ENCODE measurements around the gene KSR2.

The KSR2 gene

DNA sequence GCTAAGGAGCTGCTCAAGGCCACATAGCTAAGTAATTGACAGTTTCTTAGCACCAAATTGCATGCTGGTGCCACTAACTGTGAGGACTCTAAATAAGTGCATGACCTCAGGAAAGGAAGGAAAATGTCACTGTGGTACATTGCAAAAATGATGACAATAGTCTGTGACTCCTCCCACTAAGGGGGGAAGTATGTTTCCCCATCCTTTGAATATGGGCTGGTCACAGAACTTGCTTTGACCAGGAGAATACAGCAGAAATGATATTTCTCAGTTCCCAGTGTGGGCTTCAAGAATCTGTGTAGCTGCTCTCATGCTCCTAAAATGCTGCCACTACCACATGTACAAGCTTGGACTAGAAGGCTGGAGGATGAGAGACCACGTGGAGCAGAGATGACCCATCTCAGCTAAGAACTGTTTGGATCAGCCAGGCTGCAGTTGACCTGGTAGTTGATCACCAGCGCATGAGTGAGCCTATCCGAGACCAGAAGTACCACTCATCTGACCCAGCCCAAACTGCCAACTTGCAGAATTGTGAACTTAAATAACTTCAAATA, 565.1 kb downstream of the KSR2 start:
- no peak for DNase-seq (ENCODE audit: low read depth)

Data from amniotic epithelial cell (primary cell).